ES-I3 (cell line): ENCODE measurements around the gene ASB1.
"Not testable (repeated sequence)": the region's sequence is repeated elsewhere in the genome, so short reads cannot be mapped to it uniquely, and the experiment has no call there.

Source experiments
- H3K36me3 ChIP-seq: 2 replicates; pipeline ENCODE4 v1.6.1; 2013; ENCODE audit warnings: mild to moderate bottlenecking, low read length, control low read depth, moderate library complexity; ENCODE audit not compliant: insufficient read depth
- H3K4me1 ChIP-seq: 2 replicates; pipeline ENCODE4 v1.6.1; 2013; ENCODE audit warnings: mild to moderate bottlenecking, control low read depth, low read length; ENCODE audit not compliant: insufficient read depth
- H3K9ac ChIP-seq: 2 replicates; pipeline ENCODE4 v1.6.1; 2013; ENCODE audit warnings: low read depth, mild to moderate bottlenecking, low read length, moderate library complexity
- H3K9me3 ChIP-seq: 2 replicates; pipeline ENCODE4 v1.6.1; 2013; ENCODE audit warnings: mild to moderate bottlenecking, low read length, moderate library complexity; ENCODE audit not compliant: control insufficient read depth, insufficient read depth

ASB1 gene

GRCh38 chr2:238391042-238391689 lies 35.6 kb upstream of the ASB1 start:
- H3K4me1 ChIP-seq, result no peaks in the 10 kb centered on the region
- H3K9ac ChIP-seq, result no peak overlapping the region
- no peaks in the 10 kb centered on the region for H3K9me3 ChIP-seq
- H3K36me3 ChIP-seq, result no peaks in the 10 kb centered on the region

- no peak overlapping the region for H3K9ac ChIP-seq
- H3K4me1 ChIP-seq, result no peaks in the 10 kb centered on the region
- H3K9me3 ChIP-seq, result no peaks in the 10 kb centered on the region
- H3K36me3 ChIP-seq, result no peaks in the 10 kb centered on the region; the same call in 1 of the 2 replicates
Observed at GRCh38 chr2:238396663-238397062, 30.1 kb upstream of the ASB1 start.

GRCh38 chr2:238397356-238397755 lies 29.4 kb upstream of the ASB1 start:
- no peak overlapping the region for H3K9ac ChIP-seq
- no peaks in the 10 kb centered on the region for H3K9me3 ChIP-seq
- H3K36me3 ChIP-seq, result no peaks in the 10 kb centered on the region; the same call in 1 of the 2 replicates
- no peaks in the 10 kb centered on the region for H3K4me1 ChIP-seq

GRCh38 chr2:238398577-238398976 lies 28.1 kb upstream of the ASB1 start:
- Histone ChIP-seq H3K9me3 (no peaks in the 10 kb centered on the region), H3K4me1 (no peaks in the 10 kb centered on the region), H3K9ac (no peak overlapping the region), H3K36me3 (no peaks in the 10 kb centered on the region; the same call in 1 of the 2 replicates)

GRCh38 chr2:238399094-238399493 lies 27.6 kb upstream of the ASB1 start:
- no peak overlapping the region for H3K9ac ChIP-seq
- H3K4me1 ChIP-seq, result 0 out of 2 replicates have a peak, but pooled peaks cover under 1% of the 10 kb centered on the region
- no peaks in the 10 kb centered on the region for H3K9me3 ChIP-seq
- H3K36me3 ChIP-seq, result no peaks in the 10 kb centered on the region; the same call in 1 of the 2 replicates

- Histone ChIP-seq H3K4me1 (peaks cover 9% of the 10 kb centered on the region; the same call in 1 of the 2 replicates), H3K36me3 (no peaks in the 10 kb centered on the region; the same call in 1 of the 2 replicates), H3K9me3 (no peaks in the 10 kb centered on the region), H3K9ac (no peak overlapping the region)
Observed at GRCh38 chr2:238401551-238401950, 25.2 kb upstream of the ASB1 start.

GRCh38 chr2:238403632-238404405 lies 22.9 kb upstream of the ASB1 start:
- Histone ChIP-seq H3K36me3 (no peaks in the 10 kb centered on the region; the same call in 1 of the 2 replicates), H3K4me1 (peaks cover 9% of the 10 kb centered on the region; the same call in 1 of the 2 replicates), H3K9me3 (no peaks in the 10 kb centered on the region), H3K9ac (no peak overlapping the region)

GRCh38 chr2:238404406-238405216 lies 22.1 kb upstream of the ASB1 start:
- Histone ChIP-seq H3K36me3 (no peaks in the 10 kb centered on the region; the same call in 1 of the 2 replicates), H3K9me3 (no peaks in the 10 kb centered on the region), H3K9ac (no peak overlapping the region), H3K4me1 (peaks cover 9% of the 10 kb centered on the region; the same call in 1 of the 2 replicates)

GRCh38 chr2:238405217-238405555 lies 21.5 kb upstream of the ASB1 start:
- H3K9me3 ChIP-seq, H3K9ac ChIP-seq, H3K4me1 ChIP-seq, H3K36me3 ChIP-seq: not testable (repeated sequence)

- Histone ChIP-seq H3K9ac (no peak overlapping the region), H3K4me1 (peaks cover 9% of the 10 kb centered on the region; the same call in 1 of the 2 replicates)
Observed at GRCh38 chr2:238406221-238406997, 20.3 kb upstream of the ASB1 start.

GRCh38 chr2:238406998-238407285 lies 19.8 kb upstream of the ASB1 start:
- H3K9me3 ChIP-seq, result no peaks in the 10 kb centered on the region
- H3K9ac ChIP-seq, result no peak overlapping the region
- no peaks in the 10 kb centered on the region for H3K36me3 ChIP-seq
- H3K4me1 ChIP-seq, result peaks cover 9% of the 10 kb centered on the region; the same call in 1 of the 2 replicates

More at GRCh38 chr2:238406221-238406997, 20.3 kb upstream of the ASB1 start:
- Histone ChIP-seq H3K9me3 (no peaks in the 10 kb centered on the region), H3K36me3 (no peaks in the 10 kb centered on the region)

- Histone ChIP-seq H3K4me1 (peaks cover 9% of the 10 kb centered on the region; the same call in 1 of the 2 replicates), H3K9ac (no peak overlapping the region), H3K9me3 (no peaks in the 10 kb centered on the region), H3K36me3 (no peaks in the 10 kb centered on the region)
Observed at GRCh38 chr2:238407566-238407965, 19.2 kb upstream of the ASB1 start.

- H3K9me3 ChIP-seq, result no peaks in the 10 kb centered on the region
- H3K4me1 ChIP-seq, result peaks cover 9% of the 10 kb centered on the region; the same call in 1 of the 2 replicates
- no peak overlapping the region for H3K9ac ChIP-seq
- H3K36me3 ChIP-seq, result no peaks in the 10 kb centered on the region
Observed at GRCh38 chr2:238408615-238409340, 17.9 kb upstream of the ASB1 start.
